Measurements from ENCODE around the gene ADIPOQ.
"Not testable (repeated sequence)": the region's sequence is repeated elsewhere in the genome, so short reads cannot be mapped to it uniquely, and the experiment has no call there.

ADIPOQ gene

DNA sequence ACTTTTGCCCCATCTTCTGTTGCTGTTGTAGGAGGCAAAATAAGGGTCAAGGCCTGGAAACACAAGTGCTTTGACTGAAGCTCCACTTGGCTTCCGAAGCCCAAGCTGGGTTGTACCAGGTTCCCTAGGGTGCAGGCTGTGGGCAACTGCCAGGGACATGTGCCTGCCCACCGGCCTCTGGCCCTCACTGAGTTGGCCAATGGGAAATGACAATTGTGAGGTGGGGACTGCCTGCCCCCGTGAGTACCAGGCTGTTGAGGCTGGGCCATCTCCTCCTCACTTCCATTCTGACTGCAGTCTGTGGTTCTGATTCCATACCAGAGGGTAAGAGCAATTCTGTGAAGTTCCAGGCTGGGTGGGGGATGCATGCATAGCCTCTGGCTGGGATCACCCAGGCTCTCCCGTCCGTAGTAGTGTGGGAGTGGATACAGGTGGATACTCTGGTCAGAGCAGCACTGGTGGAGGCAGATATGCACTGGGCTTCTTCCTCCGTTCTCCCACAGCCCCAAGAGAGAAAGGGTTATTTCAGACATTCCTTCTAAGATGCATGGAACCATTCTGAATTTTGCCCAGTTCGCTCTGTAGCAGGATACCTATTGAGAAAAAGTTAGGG lies at the start of gene ADIPOQ:
Gene ADIPOQ, plus strand, starts transcription at position 285 of the 613 bp plus-strand sequence. CDS start 10,349 bp downstream, outside the sequence.
- DNase-seq = no peak

DNA sequence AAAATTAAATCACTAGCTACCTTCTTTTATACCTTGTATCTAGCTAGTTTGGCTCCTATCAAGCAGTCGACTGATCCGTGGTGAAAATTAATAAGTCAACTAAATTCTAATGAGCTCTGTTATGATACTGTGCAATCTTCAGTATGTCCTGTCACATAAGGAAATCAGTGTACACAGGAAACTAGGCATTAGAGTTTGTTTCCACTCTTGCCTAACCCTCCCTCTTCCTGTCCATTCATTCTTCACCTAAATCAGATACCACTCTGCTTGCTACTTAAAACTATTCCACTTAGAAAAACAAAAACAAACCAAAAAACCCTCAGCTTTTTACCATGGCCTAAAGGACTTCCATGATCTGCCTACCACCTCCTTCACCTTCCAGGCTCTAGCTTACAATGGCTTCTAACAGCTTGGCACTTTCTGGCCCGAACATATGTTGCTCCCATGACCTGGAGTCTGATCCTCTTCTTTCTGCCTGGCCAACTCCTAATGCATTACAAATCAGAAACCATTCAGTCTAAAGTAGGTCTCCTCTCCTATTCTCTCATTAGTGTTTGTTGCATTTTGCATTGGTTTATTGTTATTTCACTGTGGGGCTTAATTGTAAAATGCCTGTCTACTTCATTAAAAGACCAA lies 44.2 kb upstream of the ADIPOQ start:
- DNase-seq = no peak

DNA sequence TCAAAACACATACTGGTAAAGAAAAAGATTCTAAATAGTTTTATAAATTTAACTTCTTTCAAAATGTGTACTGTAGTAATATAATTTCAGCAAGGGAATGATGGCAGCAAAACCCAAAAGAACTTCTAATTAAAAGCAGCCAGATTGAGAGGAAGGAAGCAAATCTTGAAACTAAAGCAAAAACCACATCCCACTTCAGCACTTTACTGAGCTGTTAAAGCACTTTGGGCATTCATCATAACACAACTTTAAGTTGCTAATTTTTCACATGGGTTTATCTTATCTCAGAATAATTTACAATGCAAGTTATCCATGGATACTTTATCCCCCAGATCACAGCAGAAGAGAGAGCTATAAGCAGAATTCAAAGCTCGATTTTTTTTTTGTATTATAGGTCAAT lies 42.2 kb upstream of the ADIPOQ start:
- DNase-seq = no peak

DNA sequence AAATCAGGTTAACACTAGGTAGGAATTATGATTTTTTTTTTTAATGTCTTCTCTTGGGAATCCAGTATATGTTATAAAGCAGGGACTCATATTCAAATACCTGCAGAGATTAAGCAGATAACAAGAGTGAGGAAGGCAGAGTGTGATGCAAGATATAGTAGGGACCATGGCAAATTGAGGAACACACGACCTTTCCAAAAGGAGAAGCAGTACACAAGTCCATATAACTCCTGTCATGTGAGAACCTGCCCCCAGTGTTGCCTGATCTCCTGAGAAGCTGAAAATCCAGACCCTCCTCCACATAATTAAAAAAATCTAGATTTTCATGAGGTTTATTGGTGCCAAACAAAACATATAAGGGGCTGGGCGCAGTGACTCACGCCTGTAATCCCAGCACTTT lies 39.8 kb upstream of the ADIPOQ start:
- no peak for DNase-seq

DNA sequence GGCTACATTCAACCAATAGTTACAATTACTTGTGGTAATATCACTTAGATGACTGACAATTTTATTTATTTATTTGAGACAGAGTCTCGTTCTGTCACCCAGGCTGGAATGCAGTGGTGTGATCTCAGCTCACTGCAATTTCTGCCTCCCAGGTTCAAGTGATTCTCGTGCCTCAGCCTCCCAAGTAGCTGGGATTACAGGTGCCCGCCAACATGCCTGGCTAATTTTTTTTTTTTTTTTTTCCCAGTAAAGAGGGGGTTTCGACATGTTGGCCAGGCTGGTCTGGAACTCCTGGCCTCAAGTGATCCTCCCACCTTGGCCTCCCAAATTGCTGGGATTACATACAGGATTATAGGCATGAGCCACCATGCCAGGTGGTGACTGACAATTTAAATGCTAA lies 39.1 kb upstream of the ADIPOQ start:
- DNase-seq = not testable (repeated sequence)

DNA sequence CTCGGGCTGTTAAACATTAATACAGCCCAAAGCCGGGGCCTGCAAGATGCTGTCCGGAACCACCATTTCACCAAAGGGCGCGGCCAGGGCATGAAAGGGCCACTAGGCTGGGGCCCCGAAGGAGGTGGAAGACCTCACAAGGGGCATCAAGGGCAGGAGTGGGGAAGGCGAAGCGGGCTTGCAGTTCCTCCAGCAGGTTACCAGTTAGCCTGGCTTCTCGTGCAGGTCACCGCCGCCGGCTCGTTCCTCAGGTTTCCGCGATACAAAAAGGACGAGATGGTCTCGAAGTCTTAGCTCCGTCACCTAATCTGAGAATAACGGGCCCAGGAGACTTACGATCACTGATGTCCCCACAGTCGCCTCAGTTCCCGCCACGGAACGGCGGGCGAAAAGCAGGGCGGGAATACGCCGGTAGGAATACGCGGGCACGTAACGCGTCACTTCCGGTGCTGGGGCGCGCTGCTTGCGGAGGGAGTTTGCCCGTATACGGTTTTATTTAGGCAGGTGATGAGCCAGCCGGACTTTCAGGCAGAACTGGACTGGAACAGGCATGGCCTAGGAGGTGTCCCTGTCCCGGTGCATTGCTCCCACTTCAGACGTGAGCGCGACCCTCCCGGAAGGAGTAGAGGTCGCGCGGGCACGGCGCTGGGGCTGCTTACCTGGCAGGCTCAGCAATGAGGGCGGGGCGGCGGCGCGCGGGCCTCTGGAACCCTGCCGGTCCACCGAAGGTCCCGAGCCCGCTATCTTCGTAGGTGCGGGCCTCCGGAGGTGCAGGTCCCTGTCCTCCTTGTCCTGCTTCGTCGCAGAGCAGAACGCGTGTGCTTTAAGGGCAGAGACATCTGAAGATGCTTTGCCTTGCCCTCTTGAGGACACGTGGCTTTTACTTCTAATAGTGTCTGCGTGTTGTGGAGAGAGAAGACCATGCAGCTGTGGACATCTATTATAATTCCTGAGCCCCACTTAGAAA lies 36.1 kb upstream of the ADIPOQ start, which contains the start of gene RFC4:
Gene RFC4, minus strand, starts transcription at position 394 of the 967 bp plus-strand sequence. CDS start 1,769 bp downstream, outside the sequence.
- peak; percentile 86 for DNase-seq

DNA sequence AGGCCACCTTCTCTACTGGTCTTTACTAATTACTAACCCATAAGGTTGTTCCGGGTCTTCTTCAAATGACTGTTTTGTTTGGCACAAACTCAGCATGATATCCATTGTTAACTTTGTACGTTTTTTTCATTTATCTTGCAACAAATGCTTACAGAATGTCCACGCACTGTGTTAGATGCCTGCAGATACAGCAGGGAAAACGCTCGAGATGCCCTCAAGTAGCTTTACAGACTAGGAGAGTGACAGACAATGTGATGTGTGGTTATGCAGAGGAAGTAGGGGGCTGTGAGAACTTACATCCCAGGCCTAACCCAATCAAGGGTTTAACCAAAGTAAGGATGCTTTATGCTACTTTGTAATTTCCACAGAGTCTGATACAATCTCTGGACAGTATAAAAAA lies 35.3 kb upstream of the ADIPOQ start:
- no peak for DNase-seq

DNA sequence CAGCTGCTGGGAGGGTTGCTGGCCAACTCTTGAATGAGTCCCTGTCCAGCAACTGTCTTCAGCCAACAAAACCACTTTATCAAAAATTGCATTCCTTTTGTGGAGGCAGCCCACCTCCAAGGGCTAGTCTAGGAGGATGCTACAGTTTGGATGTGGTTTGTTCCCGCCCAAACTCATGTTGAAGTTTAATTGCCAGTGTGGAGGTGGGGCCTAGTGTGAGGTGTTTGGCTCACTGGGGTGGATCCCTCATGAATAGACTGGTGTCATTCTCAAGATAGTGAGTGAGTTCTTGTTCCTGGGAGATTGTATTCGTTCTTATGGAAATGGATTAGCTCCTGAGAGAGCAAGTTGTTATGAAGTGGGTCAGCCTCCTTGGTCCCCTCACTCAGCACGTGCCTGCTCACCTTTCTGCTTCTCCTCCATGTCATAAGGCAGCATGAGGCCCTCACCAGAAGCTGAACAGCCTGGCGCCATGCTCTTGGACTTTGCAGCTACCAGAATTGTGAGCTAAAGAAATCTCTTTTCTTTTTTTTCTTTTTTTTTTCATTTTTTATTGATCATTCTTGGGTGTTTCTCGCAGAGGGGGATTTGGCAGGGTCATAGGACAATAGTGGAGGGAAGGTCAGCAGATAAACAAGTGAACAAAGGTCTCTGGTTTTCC lies 32.0 kb upstream of the ADIPOQ start:
- DNase-seq = no peak

DNA sequence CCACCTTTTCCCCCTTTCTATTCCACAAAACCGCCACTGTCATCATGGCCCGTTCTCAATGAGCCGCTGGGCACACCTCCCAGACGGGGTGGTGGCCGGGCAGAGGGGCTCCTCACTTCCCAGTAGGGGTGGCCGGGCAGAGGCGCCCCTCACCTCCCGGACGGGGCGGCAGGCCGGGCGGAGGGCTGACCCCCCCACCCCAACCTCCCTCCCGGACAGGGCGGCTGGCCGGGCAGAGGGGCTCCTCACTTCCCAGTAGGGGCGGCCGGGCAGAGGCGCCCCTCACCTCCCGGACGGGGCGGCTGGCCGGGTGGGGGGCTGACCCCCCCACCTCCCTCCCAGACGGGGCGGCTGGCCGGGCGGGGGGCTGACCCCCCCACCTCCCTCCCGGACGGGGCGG lies 31.2 kb upstream of the ADIPOQ start:
- DNase-seq = not testable (repeated sequence)

DNA sequence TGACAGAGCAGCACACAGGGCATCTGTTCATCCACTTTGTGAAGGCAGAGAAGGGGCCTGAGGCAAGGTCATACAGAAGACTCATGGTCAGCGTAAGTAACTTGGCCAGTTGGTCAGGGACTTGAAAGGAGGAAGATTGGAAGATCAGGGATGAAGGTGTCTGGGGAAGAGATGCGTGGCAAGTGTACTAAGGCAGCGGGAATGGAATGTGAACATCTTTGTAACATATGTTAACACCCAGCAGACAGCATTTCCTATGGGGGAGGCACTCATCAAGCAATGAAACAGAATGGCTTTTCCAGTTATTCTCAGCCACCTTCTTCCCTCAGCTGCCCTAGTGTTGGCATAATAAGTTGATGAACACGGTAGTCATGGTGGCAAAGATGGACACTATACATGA lies 28.4 kb upstream of the ADIPOQ start:
- no peak for DNase-seq

DNA sequence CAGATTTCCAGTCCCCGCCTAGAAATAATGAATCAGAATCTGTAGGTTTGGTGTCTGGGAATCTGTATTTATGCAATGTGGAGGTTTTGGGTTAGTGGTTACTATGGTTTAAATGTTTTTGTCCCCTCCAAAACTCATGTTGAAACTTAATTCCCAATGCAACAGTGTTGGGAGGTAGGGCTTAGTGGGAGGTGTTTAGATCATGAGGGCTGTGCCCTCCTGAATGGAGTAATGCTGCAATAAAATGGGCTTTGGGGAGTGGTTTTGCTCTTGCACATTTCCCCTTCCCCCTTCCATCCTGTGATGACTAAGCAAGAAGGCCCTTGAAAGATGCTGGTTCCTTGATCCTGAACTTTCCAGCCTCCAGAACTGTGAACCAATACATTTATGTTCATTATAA lies 27.1 kb upstream of the ADIPOQ start:
- no peak for DNase-seq

DNA sequence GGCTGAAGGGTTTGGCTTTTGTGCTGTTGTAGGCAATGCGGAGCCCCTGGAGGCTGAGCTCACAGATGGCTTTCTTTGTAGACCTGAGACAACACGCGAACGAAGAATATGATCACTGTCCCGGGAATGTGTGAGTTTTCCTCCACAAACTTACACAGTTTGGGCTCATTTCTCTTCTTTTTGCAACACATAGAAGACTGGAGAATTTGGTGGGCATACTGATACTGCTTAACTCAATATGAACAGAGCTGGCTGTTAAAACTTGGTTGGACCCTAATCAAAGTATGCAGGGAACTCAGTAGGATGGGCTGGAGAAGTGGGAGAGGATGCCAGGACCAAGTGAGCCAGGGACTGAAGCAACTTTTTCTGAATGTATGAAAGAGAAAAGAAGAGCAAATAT lies 24.0 kb upstream of the ADIPOQ start:
- no peak for DNase-seq

DNA sequence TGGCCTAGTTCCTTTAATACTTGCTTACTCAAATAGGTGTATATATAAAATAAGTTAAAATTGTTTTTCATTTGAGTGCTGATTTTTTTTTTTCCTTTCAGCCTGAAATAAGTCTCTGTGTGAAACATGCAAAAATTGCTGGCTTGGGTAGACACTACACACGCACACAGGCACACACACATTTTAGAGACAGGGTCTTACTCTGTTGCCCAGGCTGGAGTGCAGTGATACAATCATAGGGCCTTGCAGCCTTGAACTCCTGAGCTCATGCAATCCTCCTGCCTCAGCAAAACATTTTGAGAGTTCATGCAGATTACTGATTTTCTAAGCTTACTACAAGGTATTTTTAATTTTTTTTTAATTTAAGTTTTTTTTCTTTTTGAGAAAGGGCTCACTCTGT lies 23.6 kb upstream of the ADIPOQ start:
- no peak for DNase-seq

DNA sequence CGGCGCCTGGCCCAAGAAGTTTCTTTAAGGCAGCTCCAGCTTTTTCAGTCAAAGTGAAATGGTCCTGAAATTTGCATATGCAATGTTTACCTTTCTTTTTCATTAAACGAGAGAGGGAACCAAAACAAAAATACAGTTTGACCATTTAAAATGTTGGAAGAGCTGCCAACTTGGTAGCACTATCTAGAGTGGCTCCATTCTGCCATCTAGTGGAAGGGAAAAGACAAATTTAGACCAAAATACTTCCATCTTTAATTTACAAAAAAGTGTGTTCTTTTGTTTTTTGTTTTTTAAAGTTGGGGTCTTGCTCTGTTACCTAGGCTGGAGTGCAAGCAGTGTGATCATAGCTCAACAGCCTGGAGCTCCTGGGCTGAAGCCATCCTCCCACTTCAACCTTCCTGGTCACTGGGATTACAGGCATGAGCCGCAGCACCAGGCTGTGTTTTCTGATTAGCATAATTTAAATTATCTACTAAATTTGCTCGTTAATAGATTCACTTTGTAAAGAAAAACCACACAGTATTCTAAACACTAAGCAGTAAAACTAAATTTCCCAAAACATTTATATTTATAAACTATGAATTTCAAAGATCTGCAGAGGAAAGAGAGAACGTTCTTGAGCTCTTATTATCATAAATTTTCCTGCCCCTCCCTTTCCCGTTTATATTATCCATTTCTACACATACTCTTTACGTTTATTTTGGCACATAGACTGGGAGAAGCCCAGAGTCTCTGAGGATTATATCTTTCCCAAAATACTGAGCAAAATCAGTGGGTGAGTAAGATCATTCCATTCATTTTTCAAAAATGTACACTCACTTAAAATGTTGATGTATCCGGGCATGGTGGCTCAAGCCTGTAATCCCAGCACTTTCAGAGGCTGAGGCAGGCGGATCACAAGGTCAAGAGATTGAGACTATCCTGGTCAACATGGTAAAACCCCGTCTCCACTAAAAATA lies 20.8 kb upstream of the ADIPOQ start:
- no peak for DNase-seq

DNA sequence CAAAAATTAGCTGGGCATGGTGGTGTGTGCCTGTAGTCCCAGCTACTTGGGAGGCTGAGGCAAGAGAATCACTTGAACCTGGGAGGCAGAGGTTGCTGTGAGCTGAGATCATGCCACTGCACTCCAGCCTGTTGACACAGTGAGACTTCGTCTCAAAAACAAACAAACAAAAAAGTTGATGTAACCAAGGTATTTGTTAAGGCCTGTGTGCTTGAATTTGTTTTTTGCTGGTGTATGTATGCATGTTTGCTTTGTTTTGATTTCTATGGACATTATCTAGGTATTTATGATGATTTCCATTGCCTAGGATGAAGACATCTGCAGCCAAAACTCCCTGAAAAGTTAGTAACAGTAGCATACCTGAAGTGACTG lies 20.1 kb upstream of the ADIPOQ start:
- DNase-seq = not testable (repeated sequence)

DNA sequence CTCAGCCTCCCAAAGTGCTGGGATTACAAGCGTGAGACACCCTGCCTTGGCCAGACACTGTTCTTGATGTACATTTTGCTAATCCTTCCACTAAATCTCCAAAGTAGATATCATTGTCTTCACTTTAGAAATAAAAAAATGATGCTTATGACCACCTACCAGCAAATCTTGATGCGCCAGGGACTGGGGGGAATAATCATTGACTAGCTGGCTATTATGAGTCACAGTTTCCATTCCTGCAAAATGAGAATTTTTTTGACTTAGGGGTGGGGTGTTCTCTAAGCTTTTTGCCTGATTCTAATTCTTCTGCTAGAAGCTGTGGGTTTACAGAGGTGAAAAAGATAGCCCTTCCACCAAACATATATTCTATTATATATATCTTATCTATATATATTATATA lies 19.1 kb upstream of the ADIPOQ start:
- no peak for DNase-seq

DNA sequence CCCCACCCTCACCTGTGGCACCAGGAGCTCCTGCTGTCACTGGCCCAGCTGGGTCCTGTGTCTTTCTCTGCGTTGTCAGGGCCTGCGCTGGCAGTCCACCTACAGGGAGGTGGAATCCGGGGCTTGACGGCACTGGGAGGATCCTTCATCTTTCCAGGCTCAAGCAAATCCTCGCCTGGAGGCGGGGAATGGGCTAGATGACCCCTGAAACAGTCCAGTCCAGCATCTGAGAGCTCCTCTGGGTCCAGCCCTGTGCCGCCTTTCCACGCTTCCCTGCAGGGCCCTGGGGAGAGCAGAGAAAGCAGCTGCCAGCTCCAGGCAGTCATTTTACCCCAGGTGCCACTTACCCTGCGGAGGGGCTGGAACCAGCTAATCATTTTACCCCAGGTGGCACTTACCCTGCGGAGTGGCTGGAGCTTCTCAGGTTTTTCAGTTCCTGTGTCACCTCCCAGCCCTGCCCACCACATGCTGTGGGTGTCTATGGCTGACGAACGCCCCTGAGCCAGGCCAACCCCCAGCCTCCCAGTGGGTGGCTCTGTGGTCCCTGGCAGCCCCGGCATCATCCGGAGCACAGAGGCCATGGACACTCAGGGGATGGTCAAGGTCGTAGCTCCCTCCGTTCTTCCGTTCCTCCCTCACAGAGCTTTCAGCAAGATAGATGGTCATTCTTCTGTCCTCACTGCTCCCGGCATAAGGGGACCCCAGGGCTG lies 17.9 kb upstream of the ADIPOQ start:
- DNase-seq = no peak

DNA sequence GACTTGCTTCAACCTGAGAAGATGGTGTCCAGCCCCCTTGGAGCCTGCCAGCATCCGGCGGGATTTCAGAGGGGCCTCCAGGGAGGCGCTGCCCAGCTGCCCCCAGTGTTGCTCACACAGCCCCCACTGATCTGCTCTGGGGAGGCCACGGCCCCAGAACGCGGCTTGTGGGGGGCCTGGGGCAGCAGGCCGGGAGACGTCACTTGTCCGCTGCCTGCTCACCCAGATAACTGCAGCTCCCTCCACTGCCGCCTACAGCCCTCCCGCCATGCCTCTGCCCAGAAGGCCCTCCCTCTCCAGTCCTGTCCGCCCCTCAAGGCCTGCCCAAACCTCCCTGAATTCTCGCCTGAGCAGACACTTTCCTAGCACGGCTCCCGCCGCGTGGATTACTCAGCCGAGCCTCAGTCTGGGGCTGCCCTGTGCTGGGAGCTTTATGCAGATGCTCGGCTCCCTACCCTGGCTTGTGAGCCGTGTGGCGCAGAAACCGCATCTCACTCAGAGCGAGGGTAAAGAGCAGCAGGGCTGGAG lies 17.2 kb upstream of the ADIPOQ start:
- DNase-seq = peak; percentile 28

DNA sequence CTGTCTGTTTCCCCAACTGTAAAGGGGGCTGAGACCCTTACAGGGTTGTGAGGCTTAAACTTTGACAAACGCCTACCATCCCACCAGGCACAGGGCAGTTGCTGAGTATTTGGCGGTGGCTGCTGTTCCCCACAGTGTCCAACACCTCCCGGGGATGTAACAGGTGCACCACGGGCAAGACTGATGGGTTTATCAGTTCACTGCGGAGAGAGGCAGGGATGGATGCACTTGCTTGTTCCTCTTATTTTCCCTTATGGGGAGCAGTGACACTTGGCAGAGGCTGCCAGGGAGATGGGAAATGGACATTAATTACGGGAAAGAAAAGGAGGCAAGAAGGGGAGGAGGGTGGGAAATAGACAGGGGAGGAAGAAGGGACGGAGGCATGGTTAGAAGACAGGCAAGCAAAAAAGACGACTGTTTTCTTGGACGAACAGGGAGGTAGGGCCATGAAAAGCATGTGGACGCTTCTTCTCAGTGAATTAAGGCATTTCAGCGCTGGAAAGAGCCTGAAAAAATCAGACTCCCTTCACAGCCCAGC lies 16.6 kb upstream of the ADIPOQ start:
- DNase-seq = no peak

DNA sequence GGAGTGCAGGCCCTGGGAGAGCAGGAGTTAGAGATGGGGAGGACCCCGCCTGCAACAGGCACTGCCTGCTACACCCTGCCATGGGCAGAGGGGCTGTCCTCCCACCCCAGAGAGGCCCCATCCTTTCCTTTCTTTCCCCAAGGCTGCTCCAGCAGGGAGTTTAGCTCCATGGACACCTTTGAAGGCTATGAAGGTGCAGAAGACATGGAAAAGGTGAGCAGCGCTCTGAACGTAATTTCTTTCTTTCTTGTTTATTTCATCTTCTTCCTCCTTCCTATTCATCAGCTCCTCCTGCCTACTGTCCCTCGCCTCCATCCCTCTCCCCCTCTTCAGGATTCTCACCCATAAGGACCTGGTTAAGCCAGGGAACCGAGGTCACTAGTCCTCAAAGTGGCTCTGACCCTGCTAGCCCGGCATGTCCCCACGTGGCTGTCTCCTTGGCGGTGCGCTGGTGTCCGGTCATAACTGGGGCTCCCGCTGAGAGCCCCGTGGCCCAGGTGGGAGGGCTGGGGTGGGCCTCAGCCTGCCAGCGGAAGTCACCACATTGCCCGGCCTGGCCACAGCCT lies 16.0 kb upstream of the ADIPOQ start:
- peak; percentile 20 for DNase-seq

Measured in activated CD8-positive, alpha-beta memory T cell treated with anti-CD3 and anti-CD28 coated beads, Interleukin-2, amount 50 U/mL, for 4 hours (primary cell).